Immature natural killer cell (primary cell): ENCODE data around the gene CTNNA3. TPM values are rescaled to one million over a fixed set of nuclear protein-coding genes. Genes with fewer than 3 reads are reported as not detected.

Source experiments
- DNase-seq, 3 donors: peaks; one replicate each; pipeline ENCODE4 v3.0.0; 2022; ENCODE audit warnings: mixed read lengths in 1 of 3
- H3K27ac Mint-ChIP-seq, 6 donors: one replicate each; pipeline ENCODE4 v1.8.0; 2020; ENCODE audit warnings: mixed read lengths in 6 of 6, mild to moderate bottlenecking in 5 of 6, inconsistent platforms in 4 of 6, moderate library complexity in 3 of 6
- H3K27me3 Mint-ChIP-seq, 3 donors: one replicate each; pipeline ENCODE4 v1.8.0; 2020 to 2021; ENCODE audit warnings: low read depth in 3 of 3, mild to moderate bottlenecking in 3 of 3, mixed read lengths in 3 of 3, moderate library complexity in 3 of 3, inconsistent platforms in 1 of 3
- H3K36me3 Mint-ChIP-seq, 3 donors: one replicate each; pipeline ENCODE4 v1.8.0; 2020; ENCODE audit warnings: mixed read lengths in 3 of 3, inconsistent platforms in 2 of 3, mild to moderate bottlenecking in 2 of 3
- H3K4me1 Mint-ChIP-seq, 2 donors: one replicate each; pipeline ENCODE4 v1.8.0; 2020; ENCODE audit warnings: inconsistent platforms in 2 of 2, mild to moderate bottlenecking in 2 of 2, mixed read lengths in 2 of 2, moderate library complexity in 1 of 2
- H3K4me3 Mint-ChIP-seq, 5 donors: one replicate each; pipeline ENCODE4 v1.8.0; 2020; ENCODE audit warnings: mild to moderate bottlenecking in 5 of 5, mixed read lengths in 5 of 5, inconsistent platforms in 3 of 5, moderate library complexity in 3 of 5
- H3K9me3 Mint-ChIP-seq, 6 donors: one replicate each; pipeline ENCODE4 v1.8.0; 2020; ENCODE audit warnings: mild to moderate bottlenecking in 6 of 6, mixed read lengths in 6 of 6, inconsistent platforms in 4 of 6, moderate library complexity in 3 of 6
- polyA plus RNA-seq, 3 donors: library from polyadenylated mRNA; unstranded; fragments of 300-500 nt; fragmentation: Illumina TruSeq; gene quantifications; one replicate each; pipeline ENCODE4 v1.2.3, GENCODE V29; 2021

Gene CTNNA3
- polyA plus RNA-seq, 3 donors from 2014 or later: not detected

- no peaks in the 10 kb centered on the region for H3K4me1 Mint-ChIP-seq
- no peak for DNase-seq
- no peaks in the 10 kb centered on the region for H3K9me3 Mint-ChIP-seq
- peaks cover 0 to 4% (median 1%) of the 10 kb centered on the region in 3 donors for H3K27me3 Mint-ChIP-seq
- no peak overlapping the region for H3K4me3 Mint-ChIP-seq
- H3K27ac Mint-ChIP-seq: no peak overlapping the region
- no peaks in the 10 kb centered on the region for H3K36me3 Mint-ChIP-seq
Measured at GRCh38 chr10:67650558-67650957, 45.4 kb downstream of the CTNNA3 start.

- H3K9me3 Mint-ChIP-seq: no peaks in the 10 kb centered on the region
- H3K27ac Mint-ChIP-seq: no peak overlapping the region
- H3K4me1 Mint-ChIP-seq: no peaks in the 10 kb centered on the region
- peaks cover 0 to 4% (median 1%) of the 10 kb centered on the region in 3 donors for H3K27me3 Mint-ChIP-seq
- no peak for DNase-seq
- H3K4me3 Mint-ChIP-seq: no peak overlapping the region
- H3K36me3 Mint-ChIP-seq: no peaks in the 10 kb centered on the region
Measured at GRCh38 chr10:67648613-67649229, 47.3 kb downstream of the CTNNA3 start.

- peaks cover 2 to 8% (median 4%) of the 10 kb centered on the region in 3 donors for H3K27me3 Mint-ChIP-seq
- no peaks in the 10 kb centered on the region for H3K4me1 Mint-ChIP-seq
- no peak overlapping the region for H3K4me3 Mint-ChIP-seq
- DNase-seq: no peak
- H3K36me3 Mint-ChIP-seq: no peaks in the 10 kb centered on the region
- H3K9me3 Mint-ChIP-seq: peaks cover 3 to 9% (median 6%) of the 10 kb centered on the region in 6 donors
- no peak overlapping the region for H3K27ac Mint-ChIP-seq
Measured at GRCh38 chr10:67630904-67631303, 65.1 kb downstream of the CTNNA3 start.

- Mint-ChIP-seq H3K4me1 (no peaks in the 10 kb centered on the region), H3K27ac (no peak overlapping the region), H3K27me3 (peaks cover 2 to 7% (median 4%) of the 10 kb centered on the region in 3 donors), H3K9me3 (peaks cover 0 to 7% (median 0%) of the 10 kb centered on the region in 6 donors), H3K36me3 (no peaks in the 10 kb centered on the region), H3K4me3 (no peak overlapping the region)
- DNase-seq: no peak
Measured at GRCh38 chr10:67629461-67629971, 66.5 kb downstream of the CTNNA3 start.

GRCh38 chr10:67622984-67623383 is 73.0 kb downstream of the CTNNA3 start:
- H3K36me3 Mint-ChIP-seq: no peaks in the 10 kb centered on the region
- no peaks in the 10 kb centered on the region for H3K4me1 Mint-ChIP-seq
- no peak overlapping the region for H3K27ac Mint-ChIP-seq
- H3K4me3 Mint-ChIP-seq: no peak overlapping the region
- peaks cover 0 to 6% (median 4%) of the 10 kb centered on the region in 3 donors for H3K27me3 Mint-ChIP-seq
- DNase-seq: no peak
- H3K9me3 Mint-ChIP-seq: peaks cover 0 to 4% (median 0%) of the 10 kb centered on the region in 6 donors

- Mint-ChIP-seq H3K27ac (no peak overlapping the region), H3K4me1 (no peaks in the 10 kb centered on the region), H3K9me3 (peaks cover 0 to 4% (median 0%) of the 10 kb centered on the region in 6 donors), H3K4me3 (no peak overlapping the region), H3K27me3 (peaks cover 0 to 6% (median 4%) of the 10 kb centered on the region in 3 donors), H3K36me3 (no peaks in the 10 kb centered on the region)
- DNase-seq: no peak
Measured at GRCh38 chr10:67622511-67622910, 73.5 kb downstream of the CTNNA3 start.

- Mint-ChIP-seq H3K27me3 (peaks cover 0 to 8% (median 6%) of the 10 kb centered on the region in 3 donors), H3K9me3 (peaks cover 0 to 4% (median 0%) of the 10 kb centered on the region in 6 donors)
Measured at GRCh38 chr10:67621834-67622233, 74.2 kb downstream of the CTNNA3 start.

GRCh38 chr10:67618116-67618515 is 77.9 kb downstream of the CTNNA3 start:
- DNase-seq: no peak
- H3K36me3 Mint-ChIP-seq: peaks cover 0 to 3% (median 0%) of the 10 kb centered on the region in 3 donors
- no peak overlapping the region for H3K4me3 Mint-ChIP-seq
- peaks cover 0 to 8% (median 6%) of the 10 kb centered on the region in 3 donors for H3K27me3 Mint-ChIP-seq
- H3K9me3 Mint-ChIP-seq: peaks cover 0 to 16% (median 1%) of the 10 kb centered on the region in 6 donors
- H3K4me1 Mint-ChIP-seq: peaks cover 10% of the 10 kb centered on the region in 2 donors
- no peak overlapping the region for H3K27ac Mint-ChIP-seq

More at GRCh38 chr10:67621834-67622233, 74.2 kb downstream of the CTNNA3 start:
- Mint-ChIP-seq H3K36me3 (no peaks in the 10 kb centered on the region), H3K4me1 (no peaks in the 10 kb centered on the region), H3K4me3 (no peak overlapping the region), H3K27ac (no peak overlapping the region)
- no peak for DNase-seq

GRCh38 chr10:67612577-67613537 is 83.1 kb downstream of the CTNNA3 start:
- Mint-ChIP-seq H3K4me3 (peak overlapping the region; percentile 5 to 71 (median 41)), H3K27ac (peak overlapping the region in 4 of 6 donors; percentile 7 to 64 (median 40)), H3K9me3 (peaks cover 0 to 16% (median under 1%) of the 10 kb centered on the region in 6 donors), H3K27me3 (peaks cover 0 to 12% (median 3%) of the 10 kb centered on the region in 3 donors), H3K36me3 (peaks cover 0 to 3% (median 0%) of the 10 kb centered on the region in 3 donors), H3K4me1 (peaks cover 24 to 31% of the 10 kb centered on the region in 2 donors)
- peak; percentile 21 to 58 (median 27) for DNase-seq

- DNase-seq: no peak
- Mint-ChIP-seq H3K4me3 (peak overlapping the region in 2 of 5 donors; percentile 25 to 26), H3K27me3 (peaks cover 0 to 9% (median 3%) of the 10 kb centered on the region in 3 donors), H3K4me1 (peaks cover 24 to 31% of the 10 kb centered on the region in 2 donors), H3K36me3 (peaks cover 0 to 3% (median 0%) of the 10 kb centered on the region in 3 donors), H3K9me3 (peaks cover 0 to 16% (median under 1%) of the 10 kb centered on the region in 6 donors), H3K27ac (no peak overlapping the region)
Measured at GRCh38 chr10:67612176-67612575, 83.8 kb downstream of the CTNNA3 start.

- no peaks in the 10 kb centered on the region for H3K36me3 Mint-ChIP-seq
- H3K9me3 Mint-ChIP-seq: peaks cover 0 to 13% (median under 1%) of the 10 kb centered on the region in 6 donors
- peaks cover 0 to 6% (median 3%) of the 10 kb centered on the region in 3 donors for H3K27me3 Mint-ChIP-seq
- H3K4me3 Mint-ChIP-seq: no peak overlapping the region
- no peak for DNase-seq
- H3K27ac Mint-ChIP-seq: no peak overlapping the region
- peaks cover 24 to 31% of the 10 kb centered on the region in 2 donors for H3K4me1 Mint-ChIP-seq
Measured at GRCh38 chr10:67609996-67610793, 85.8 kb downstream of the CTNNA3 start.

GRCh38 chr10:67608001-67608400 is 88.0 kb downstream of the CTNNA3 start:
- Mint-ChIP-seq H3K9me3 (peaks cover 0 to 12% (median 0%) of the 10 kb centered on the region in 6 donors), H3K4me1 (peaks cover 13 to 20% of the 10 kb centered on the region in 2 donors), H3K36me3 (no peaks in the 10 kb centered on the region), H3K27me3 (peaks cover 0 to 6% (median 3%) of the 10 kb centered on the region in 3 donors), H3K4me3 (no peak overlapping the region), H3K27ac (no peak overlapping the region)
- no peak for DNase-seq

GRCh38 chr10:67607472-67607871 is 88.5 kb downstream of the CTNNA3 start:
- H3K27me3 Mint-ChIP-seq: peaks cover 0 to 5% (median 3%) of the 10 kb centered on the region in 3 donors
- no peak overlapping the region for H3K27ac Mint-ChIP-seq
- DNase-seq: no peak
- H3K4me1 Mint-ChIP-seq: peaks cover 8 to 14% of the 10 kb centered on the region in 2 donors
- H3K4me3 Mint-ChIP-seq: no peak overlapping the region
- H3K9me3 Mint-ChIP-seq: peaks cover 0 to 11% (median 0%) of the 10 kb centered on the region in 6 donors
- H3K36me3 Mint-ChIP-seq: no peaks in the 10 kb centered on the region
